Measurements from ENCODE around the gene GNS.

DNA sequence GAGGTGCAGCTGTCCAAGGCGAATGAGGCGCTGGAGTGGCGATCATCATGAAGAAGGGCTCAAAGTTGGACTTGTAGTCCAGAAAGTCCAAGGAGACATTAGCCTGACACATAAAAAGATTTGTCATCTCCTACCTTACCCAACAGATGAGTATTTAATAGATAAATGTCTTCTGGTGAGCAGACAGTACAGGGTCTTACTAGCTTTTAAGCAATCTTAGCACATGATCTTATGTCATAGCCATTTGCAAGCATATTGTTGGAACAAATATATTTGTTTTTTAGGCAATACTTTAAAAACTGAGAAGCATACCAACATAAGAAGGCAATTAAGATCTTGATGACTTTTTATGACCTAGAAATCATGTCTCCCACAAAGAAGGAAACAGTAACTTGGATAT is 16.0 kb downstream of the GNS start:
- no peak for TF ChIP-seq CTCF (IDR thresholded peaks at IDR 0.05; ENCODE audit: low read depth, low read length, missing input control)
- TF ChIP-seq YY1 (IDR thresholded peaks at IDR 0.05): no peak
- no peak for TF ChIP-seq RXRA (IDR thresholded peaks at IDR 0.05)
- no peak for TF ChIP-seq GABPA (IDR thresholded peaks at IDR 0.05 in 1 of 2, conservative IDR thresholded peaks at IDR 0.05 in 1 of 2)

Measured in liver (tissue), 3 donors.